Neural cell (in vitro differentiated cells): ENCODE measurements around the gene NFIB. TPM values are rescaled to one million over a fixed set of nuclear protein-coding genes. Genes with fewer than 3 reads are reported as not detected.

Source experiments
- H2AFZ ChIP-seq: fragments of 200-600, 300-800 bp; sonication (generic), shearing (Covaris generic); 2 replicates; pipeline ENCODE4 v1.6.0; 2014; ENCODE audit warnings: low read depth, mild to moderate bottlenecking, antibody characterized with exemption, low read length, moderate library complexity
- H3F3A ChIP-seq: fragments of 200-600 bp; shearing (Covaris generic); 2 replicates; pipeline ENCODE4 v1.6.1; 2016; ENCODE audit warnings: mild to moderate bottlenecking, moderate library complexity, mixed read lengths, antibody characterized with exemption, low read length; ENCODE audit not compliant: insufficient read depth, poor library complexity, severe bottlenecking
- H3K27ac ChIP-seq: fragments of 200-600, 300-800 bp; sonication (generic), shearing (Covaris generic); 2 replicates; pipeline ENCODE4 v1.5.1; 2014; ENCODE audit warnings: mild to moderate bottlenecking, low read length, moderate library complexity
- H3K27me3 ChIP-seq: fragments of 300-800, 200-600 bp; sonication (generic), shearing (Covaris generic); 2 replicates; pipeline ENCODE4 v1.6.0; 2014; ENCODE audit warnings: mild to moderate bottlenecking, low read depth, low read length, moderate library complexity; ENCODE audit not compliant: insufficient read depth
- H3K36me3 ChIP-seq: fragments of 300-800, 200-600 bp; sonication (generic), shearing (Covaris generic); 2 replicates; pipeline ENCODE4 v1.5.1; 2014; ENCODE audit warnings: mild to moderate bottlenecking, antibody characterized with exemption, low read length, moderate library complexity; ENCODE audit not compliant: insufficient read depth
- H3K4me2 ChIP-seq: fragments of 300-800, 200-600 bp; sonication (generic), shearing (Covaris generic); 2 replicates; pipeline ENCODE4 v1.6.0; 2014; ENCODE audit warnings: mild to moderate bottlenecking, low read length
- H3K4me3 ChIP-seq: fragments of 300-800, 200-600 bp; sonication (generic), shearing (Covaris generic); 2 replicates; pipeline ENCODE4 v1.5.1; 2014; ENCODE audit warnings: mild to moderate bottlenecking, low read length, moderate library complexity
- H3K79me2 ChIP-seq: fragments of 200-600 bp; shearing (Covaris generic); replicated peaks from 2 replicates; pipeline ENCODE4 v1.6.0; 2014; ENCODE audit warnings: mild to moderate bottlenecking, low read length, moderate library complexity; ENCODE audit not compliant: insufficient read depth
- H3K9ac ChIP-seq: fragments of 300-800, 200-600 bp; sonication (generic), shearing (Covaris generic); 2 replicates; pipeline ENCODE4 v1.6.1; 2016; ENCODE audit warnings: mild to moderate bottlenecking, low read length, mixed read lengths
- H3K9me2 ChIP-seq: fragments of 200-600 bp; shearing (Covaris generic); 2 replicates; pipeline ENCODE4 v1.6.1; 2016; ENCODE audit warnings: mild to moderate bottlenecking, low read length, mixed read lengths; ENCODE audit not compliant: insufficient read depth
- H3K9me3 ChIP-seq: fragments of 200-600, 300-800 bp; sonication (generic), shearing (Covaris generic); 2 replicates; pipeline ENCODE4 v1.6.1; 2016; ENCODE audit warnings: mild to moderate bottlenecking, mixed run types, low read length, moderate library complexity, mixed read lengths
- H4K20me1 ChIP-seq: fragments of 200-600 bp; shearing (Covaris generic); 2 replicates; pipeline ENCODE4 v1.6.1; 2016; ENCODE audit warnings: mild to moderate bottlenecking, mixed run types; ENCODE audit not compliant: insufficient read depth
- CTCF ChIP-seq: fragments of 450-650 bp; IDR thresholded peaks from 2 replicates; pipeline ENCODE4 v1.5.1; 2014; ENCODE audit warnings: antibody characterized with exemption, mild to moderate bottlenecking, moderate library complexity; ENCODE audit not compliant: poor library complexity, severe bottlenecking
- EP300 ChIP-seq: fragments of 450-650 bp; conservative IDR thresholded peaks from 2 replicates; pipeline ENCODE4 v1.6.1; 2014; ENCODE audit warnings: antibody characterized with exemption, mild to moderate bottlenecking, moderate library complexity; ENCODE audit not compliant: poor library complexity, severe bottlenecking
- EZH2 ChIP-seq: fragments of 200-600, 300-800 bp; shearing (Covaris generic), sonication (generic); IDR thresholded peaks from 2 replicates; pipeline ENCODE4 v1.6.1; 2014; ENCODE audit warnings: antibody characterized with exemption, low read length, borderline replicate concordance, mild to moderate bottlenecking; ENCODE audit not compliant: insufficient read depth, poor library complexity, severe bottlenecking
- MXI1 ChIP-seq: fragments of 450-650 bp; conservative IDR thresholded peaks from 2 replicates; pipeline ENCODE4 v1.6.1; 2014; ENCODE audit warnings: antibody characterized with exemption, mild to moderate bottlenecking; ENCODE audit not compliant: poor library complexity, severe bottlenecking
- POLR2AphosphoS5 ChIP-seq: IDR thresholded peaks from 2 replicates; pipeline ENCODE4 v1.6.1; 2012
- RAD21 ChIP-seq: fragments of 450-650 bp; conservative IDR thresholded peaks from 2 replicates; pipeline ENCODE4 v1.6.1; 2014; ENCODE audit warnings: antibody characterized with exemption, mild to moderate bottlenecking, moderate library complexity
- SMC3 ChIP-seq: fragments of 450-650 bp; conservative IDR thresholded peaks from 2 replicates; pipeline ENCODE4 v1.6.1; 2014; ENCODE audit warnings: antibody characterized with exemption, mild to moderate bottlenecking, moderate library complexity; ENCODE audit not compliant: poor library complexity
- TAF1 ChIP-seq: IDR thresholded peaks from 2 replicates; pipeline ENCODE4 v1.6.1; 2012; ENCODE audit warnings: low read depth
- polyA plus RNA-seq: library from polyadenylated mRNA; depleted of rRNA; stranded (reverse); fragments of >200 nt; gene quantifications from 2 replicates; pipeline ENCODE4 v1.2.3, GENCODE V29; 2014
- TF ChIP-seq, protein P1 (sequence below): IDR thresholded peaks from 2 replicates; pipeline ENCODE4 v1.6.1; 2012; ENCODE audit warnings: borderline replicate concordance

The NFIB gene
- polyA plus RNA-seq, 1 donor from 2014 or later: 0.73 TPM

GRCh38 chr9:14270358-14271092, 43.4 kb downstream of the NFIB start:
- no peaks in the 10 kb centered on the region for H4K20me1 ChIP-seq
- H3K27ac ChIP-seq: no peak overlapping the region
- H3K36me3 ChIP-seq: no peaks in the 10 kb centered on the region
- no peak overlapping the region for H3K4me3 ChIP-seq
- H3F3A ChIP-seq: no peaks in the 10 kb centered on the region
- no peaks in the 10 kb centered on the region for H3K27me3 ChIP-seq
- no peak for TF ChIP-seq TAF1
- no peak for TF ChIP-seq CTCF
- no peak for TF ChIP-seq EP300
- TF ChIP-seq EZH2: no peak
- TF ChIP-seq POLR2AphosphoS5: no peak
- TF ChIP-seq MXI1: no peak
- TF ChIP-seq RAD21: no peak
- TF ChIP-seq, protein P1, sequence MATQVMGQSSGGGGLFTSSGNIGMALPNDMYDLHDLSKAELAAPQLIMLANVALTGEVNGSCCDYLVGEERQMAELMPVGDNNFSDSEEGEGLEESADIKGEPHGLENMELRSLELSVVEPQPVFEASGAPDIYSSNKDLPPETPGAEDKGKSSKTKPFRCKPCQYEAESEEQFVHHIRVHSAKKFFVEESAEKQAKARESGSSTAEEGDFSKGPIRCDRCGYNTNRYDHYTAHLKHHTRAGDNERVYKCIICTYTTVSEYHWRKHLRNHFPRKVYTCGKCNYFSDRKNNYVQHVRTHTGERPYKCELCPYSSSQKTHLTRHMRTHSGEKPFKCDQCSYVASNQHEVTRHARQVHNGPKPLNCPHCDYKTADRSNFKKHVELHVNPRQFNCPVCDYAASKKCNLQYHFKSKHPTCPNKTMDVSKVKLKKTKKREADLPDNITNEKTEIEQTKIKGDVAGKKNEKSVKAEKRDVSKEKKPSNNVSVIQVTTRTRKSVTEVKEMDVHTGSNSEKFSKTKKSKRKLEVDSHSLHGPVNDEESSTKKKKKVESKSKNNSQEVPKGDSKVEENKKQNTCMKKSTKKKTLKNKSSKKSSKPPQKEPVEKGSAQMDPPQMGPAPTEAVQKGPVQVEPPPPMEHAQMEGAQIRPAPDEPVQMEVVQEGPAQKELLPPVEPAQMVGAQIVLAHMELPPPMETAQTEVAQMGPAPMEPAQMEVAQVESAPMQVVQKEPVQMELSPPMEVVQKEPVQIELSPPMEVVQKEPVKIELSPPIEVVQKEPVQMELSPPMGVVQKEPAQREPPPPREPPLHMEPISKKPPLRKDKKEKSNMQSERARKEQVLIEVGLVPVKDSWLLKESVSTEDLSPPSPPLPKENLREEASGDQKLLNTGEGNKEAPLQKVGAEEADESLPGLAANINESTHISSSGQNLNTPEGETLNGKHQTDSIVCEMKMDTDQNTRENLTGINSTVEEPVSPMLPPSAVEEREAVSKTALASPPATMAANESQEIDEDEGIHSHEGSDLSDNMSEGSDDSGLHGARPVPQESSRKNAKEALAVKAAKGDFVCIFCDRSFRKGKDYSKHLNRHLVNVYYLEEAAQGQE: no peak
- no peak for TF ChIP-seq SMC3
- no peak overlapping the region for H2AFZ ChIP-seq
- no peaks in the 10 kb centered on the region for H3K9me3 ChIP-seq
- no peaks in the 10 kb centered on the region for H3K9me2 ChIP-seq
- no peaks in the 10 kb centered on the region for H3K79me2 ChIP-seq
- H3K4me2 ChIP-seq: no peak overlapping the region
- H3K9ac ChIP-seq: no peak overlapping the region

- Histone ChIP-seq H4K20me1 (no peaks in the 10 kb centered on the region), H3K9me3 (no peaks in the 10 kb centered on the region), H3K9me2 (no peaks in the 10 kb centered on the region), H2AFZ (no peak overlapping the region), H3K4me2 (no peak overlapping the region), H3F3A (no peaks in the 10 kb centered on the region), H3K79me2 (no peaks in the 10 kb centered on the region), H3K27me3 (no peaks in the 10 kb centered on the region), H3K36me3 (no peaks in the 10 kb centered on the region), H3K27ac (no peak overlapping the region), H3K4me3 (no peak overlapping the region), H3K9ac (no peak overlapping the region)
- TF ChIP-seq SMC3 (no peak), CTCF (no peak), RAD21 (no peak), MXI1 (no peak), POLR2AphosphoS5 (no peak), TAF1 (no peak), EZH2 (no peak), EP300 (no peak)
Observed at GRCh38 chr9:14269916-14270315, 44.0 kb downstream of the NFIB start.
